Stimulated activated CD8-positive, alpha-beta memory T cell treated with anti-CD3 and anti-CD28 coated beads, Interleukin-15, amount 100 ng/mL, for 48 hours (primary cell): Measurements from ENCODE around the gene BLOC1S6.
"Not testable (repeated sequence)": the region's sequence is repeated elsewhere in the genome, so short reads cannot be mapped to it uniquely, and the experiment has no call there.

Experiments used
- DNase-seq, 2 donors: peaks; one replicate each; pipeline ENCODE4 v3.0.0-alpha.2; 2020; ENCODE audit warnings: low read depth in 2 of 2

Gene BLOC1S6

DNA sequence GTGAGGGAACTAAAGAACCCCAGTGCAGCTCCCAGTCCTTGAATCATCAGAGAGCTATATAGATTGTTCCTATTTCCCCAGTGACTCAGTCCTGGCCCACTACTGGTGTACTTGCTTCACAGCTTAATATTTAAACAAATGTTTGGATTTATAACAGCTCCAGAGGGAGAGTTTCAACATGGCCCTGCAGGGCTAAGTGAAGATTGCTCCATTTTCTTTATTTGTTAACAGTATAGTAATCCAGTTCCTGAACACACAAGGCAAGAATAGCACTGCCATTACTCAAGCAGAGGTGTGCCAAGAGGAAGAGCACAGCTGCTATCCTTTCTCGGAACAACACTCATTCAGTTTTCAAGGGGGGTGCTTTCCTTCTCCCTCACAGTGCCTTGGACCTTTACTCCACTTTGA, 54.2 kb downstream of the BLOC1S6 start:
- DNase-seq, result no peak

DNA sequence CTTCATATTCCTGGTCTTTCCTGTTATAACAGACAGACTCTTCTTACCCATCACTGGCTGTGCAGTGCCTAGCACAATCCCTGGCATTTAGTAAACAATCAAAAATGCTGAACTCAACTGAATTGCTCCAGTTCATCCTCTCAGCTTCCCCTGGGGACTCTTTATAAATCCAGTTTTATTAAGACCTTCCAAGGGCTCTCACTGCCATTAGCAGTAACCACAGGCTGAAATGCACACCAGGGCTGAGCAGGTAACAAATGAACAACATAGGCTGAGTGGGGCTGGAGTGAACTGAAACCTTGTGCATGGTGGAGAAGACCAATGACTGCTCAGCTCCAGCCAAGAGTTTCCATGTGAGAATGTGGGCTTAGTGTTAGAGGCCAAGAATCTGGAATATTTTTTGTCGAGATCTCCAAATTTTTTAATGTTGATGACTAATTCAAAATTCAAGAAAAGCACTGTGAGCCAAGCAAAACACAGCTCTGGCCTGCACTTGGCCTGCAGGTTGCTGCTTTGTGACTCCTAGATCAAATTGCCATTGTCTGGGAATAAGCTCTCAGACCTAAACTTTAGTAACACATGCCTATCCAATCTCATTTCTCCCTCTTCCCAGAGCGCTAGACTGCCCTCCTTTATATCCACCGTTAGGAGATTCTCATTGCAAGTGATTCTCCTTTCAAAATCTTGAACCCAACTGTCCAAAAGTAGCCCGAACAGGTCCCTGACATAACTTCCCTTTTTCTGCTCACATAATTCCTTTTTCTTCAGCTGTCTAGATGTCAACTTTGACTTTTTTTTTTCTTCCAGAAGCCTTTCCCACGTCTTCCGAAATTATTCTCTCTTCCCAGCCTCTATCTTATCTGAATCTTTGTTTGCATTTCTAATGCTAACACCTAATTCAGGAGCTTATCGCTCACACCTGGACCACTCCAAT, 55.1 kb downstream of the BLOC1S6 start:
- DNase-seq, result no peak

DNA sequence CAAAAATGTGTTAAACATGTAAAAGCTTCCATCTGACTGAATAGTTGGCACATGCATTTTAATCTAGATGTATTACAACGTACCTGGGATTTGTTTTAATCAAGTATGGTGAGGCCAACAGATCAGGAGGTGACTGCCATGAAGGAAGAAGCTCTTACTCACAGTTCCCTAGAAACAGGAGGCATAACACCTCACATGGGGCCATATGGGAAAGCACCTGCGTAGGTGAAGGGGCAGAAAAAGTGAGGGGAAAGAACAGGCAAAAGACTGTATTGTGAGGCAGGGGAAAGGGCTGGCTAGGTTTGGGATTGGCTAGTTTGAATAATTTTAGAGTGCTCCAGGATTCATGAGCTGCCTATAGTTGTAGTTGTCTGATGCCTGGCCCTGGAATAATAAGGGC, 57.3 kb downstream of the BLOC1S6 start:
- no peak for DNase-seq

DNA sequence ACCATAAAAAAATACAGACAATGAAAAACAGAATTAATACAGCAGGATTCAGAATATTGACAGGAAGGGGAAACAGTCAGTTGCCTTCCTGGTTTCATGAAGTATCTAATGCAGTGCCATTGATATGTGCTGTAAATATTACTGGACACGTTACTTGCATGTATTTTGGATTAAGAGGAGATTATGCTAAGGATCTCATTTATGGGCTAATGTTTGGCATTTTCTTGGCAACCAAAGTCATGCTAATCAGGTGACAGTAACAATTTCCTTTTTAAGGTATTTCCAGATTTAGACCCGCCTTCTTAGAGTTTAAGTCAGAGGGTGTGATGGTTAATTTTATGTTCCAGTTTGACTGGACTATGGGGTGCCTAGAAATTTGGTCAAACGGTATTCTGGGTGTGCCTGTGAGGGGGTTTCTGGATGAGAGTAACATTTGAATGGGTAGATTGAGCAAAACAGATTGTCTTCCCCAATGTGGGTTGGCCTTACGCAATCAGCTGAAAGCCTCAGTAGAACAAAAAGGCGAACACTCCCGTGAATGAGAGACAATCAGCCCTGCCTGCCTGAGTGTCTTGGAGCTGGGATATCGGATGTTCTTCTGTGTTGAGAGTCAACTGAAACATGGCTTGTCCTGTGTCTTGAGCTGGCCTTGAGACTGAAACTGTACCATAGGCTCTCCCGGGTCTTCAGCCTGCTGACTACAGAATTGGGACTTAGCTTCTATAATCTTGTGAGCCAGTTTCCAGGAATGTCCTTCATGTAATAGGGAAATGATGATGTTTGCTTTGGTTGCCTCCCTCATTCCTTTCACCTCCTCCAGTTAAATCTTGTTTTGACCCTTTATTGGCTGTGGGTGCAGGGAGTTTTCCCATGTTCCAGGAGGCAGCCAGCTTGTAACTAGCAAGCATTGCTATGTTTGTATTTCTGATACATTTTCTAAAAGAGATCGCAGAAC, 58.1 kb downstream of the BLOC1S6 start:
- no peak for DNase-seq

DNA sequence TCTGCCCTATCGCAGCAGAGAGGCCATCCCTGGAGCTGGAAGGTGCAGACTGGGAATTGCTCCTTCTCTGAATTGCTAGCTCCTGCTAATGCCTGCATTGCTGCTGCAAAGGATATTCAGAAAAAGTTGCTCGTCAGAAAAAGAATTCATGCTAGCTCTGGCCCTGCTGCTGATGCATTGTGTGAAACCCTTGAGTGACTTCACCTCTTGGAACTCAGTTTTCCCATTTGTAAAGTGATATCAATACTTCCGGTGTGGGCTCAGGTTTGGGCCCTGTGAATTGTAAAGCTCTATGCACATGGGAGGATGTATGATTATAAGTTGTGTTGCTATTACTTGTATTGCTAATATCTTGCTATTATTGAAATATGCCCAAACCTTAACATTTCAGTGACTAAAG, 59.0 kb downstream of the BLOC1S6 start:
- no peak for DNase-seq

DNA sequence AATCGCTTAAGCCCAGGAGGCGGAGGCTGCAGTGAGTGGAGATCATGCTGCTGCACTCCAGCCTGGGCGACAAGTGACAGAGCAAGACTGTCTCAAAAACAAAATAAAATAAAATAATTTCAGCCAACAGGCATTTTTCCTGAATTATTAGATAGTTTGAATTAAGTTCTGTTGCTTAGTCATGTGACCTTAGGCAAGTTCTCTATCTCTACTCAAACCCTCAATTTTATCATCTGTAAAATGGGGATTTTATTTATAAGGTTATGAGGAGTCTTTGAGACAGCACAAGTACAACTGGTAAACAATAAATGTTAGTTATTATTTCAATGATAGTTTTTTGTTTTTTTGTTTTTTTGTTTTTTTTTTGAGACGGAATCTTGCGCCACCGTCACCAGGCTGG, 60.6 kb downstream of the BLOC1S6 start:
- DNase-seq, result no peak

DNA sequence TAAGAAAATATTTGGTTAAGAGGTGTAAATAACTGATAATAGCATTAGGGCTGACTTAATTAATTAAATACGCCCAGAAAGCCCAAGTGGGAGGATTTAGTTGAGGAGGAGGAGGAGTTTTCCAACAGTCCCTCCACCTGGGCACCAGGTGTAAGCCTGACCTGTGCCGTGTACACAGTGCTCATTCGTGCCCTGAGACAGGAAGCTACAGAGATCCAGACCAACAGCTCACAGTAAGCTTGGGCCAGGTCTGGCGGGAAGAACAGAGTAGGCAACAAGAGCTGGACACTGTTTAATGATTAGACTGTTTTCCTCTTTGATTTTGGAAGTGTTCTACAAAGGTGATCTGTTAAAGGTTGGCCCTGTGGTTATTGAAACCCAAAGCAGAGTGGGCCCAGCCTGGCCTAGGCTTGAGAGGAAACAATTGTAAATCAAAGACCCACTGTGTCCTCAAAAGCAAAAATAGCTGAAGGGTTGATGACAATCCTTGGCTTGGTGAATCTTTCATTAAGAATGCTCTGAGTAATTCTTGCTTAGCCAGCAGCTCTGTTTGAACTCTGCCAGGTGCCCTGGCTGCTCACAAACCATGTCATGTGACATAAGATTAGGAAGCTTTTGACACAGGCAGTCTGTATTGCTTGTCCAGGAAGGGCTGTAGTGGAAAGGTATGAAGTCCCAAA, 61.5 kb downstream of the BLOC1S6 start:
- no peak for DNase-seq

DNA sequence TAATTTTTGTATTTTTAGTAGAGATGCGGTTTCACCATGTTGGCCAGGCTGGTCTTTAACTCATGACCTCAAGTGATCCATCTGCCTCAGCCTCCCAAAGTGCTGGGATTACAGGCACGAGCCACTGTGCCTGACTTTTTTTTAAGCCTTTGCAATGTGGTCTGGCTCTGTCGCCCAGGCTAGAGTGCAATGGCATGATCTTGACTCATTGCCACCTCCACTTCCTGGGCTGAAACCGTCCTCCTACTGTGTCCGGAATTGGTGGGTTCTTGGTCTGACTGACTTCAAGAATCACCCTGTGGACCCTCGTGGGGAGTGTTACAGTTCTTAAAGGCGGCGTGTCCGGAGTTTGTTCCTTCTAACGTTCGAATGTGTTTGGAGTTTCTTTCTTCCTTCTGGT, 62.8 kb downstream of the BLOC1S6 start:
- not testable (repeated sequence) for DNase-seq

DNA sequence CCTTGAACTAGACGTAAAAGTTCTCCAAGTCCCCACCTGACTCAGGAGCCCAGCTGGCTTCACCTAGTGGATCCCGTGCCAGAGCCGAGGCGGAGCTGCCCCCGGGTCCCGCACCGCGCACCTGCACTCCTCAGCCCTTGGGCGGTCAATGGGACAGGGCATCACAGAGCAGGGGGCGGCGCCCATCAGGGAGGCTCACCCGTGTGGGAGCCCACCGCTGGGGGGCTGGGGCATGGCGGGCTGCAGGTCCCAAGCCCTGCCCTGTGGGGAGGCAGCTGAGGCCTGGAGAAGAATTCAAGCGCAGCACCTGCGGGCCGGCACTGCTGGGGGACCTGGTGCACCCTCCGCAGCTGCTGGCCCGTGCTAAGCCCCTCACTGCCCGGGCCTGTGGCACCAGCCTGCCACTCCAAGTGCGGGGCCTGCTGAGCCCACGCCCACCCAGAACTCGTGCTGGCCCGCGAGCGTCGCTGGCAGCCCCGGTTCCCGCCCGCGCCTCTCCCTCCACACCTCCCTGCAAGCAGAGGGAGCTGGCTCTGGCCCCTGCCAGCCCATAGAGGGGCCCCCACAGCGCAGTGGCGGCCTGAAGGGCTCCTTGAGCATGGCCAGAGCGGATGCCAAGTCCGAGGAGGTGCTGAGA, 63.8 kb downstream of the BLOC1S6 start:
- no peak for DNase-seq

DNA sequence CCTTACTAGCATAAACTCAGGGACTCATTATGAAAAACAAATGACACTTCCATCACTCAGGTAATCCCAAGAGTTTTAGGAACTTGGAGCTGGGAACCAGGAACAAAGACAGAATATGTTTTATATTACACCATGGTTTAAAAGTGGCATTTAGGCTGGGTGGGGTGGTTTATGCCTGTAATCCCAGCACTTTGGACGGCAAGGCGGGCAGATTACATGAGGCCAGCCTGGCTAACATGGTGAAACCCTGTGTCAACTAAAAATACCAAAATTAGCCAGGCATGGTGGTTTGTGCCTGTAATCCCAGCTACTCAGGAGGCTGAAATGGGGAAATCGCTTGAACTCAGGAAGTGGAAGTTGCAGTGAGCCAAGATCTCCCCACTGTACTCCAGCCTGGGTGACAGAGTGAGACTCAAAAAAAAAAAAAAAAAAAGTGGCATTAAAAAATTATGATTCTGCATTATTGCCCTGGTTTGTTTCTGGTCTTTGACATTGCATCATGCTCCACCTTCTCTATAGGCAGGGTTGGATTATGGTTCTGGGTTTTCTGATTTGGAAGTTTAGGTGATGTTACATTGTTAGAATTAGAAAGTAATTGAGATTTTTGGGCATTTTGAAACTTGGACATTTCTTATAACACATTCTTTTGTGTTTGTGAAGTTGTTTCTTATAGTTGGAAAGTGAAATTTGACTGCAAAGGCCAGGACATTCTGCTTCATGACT, 66.7 kb downstream of the BLOC1S6 start:
- no peak for DNase-seq

DNA sequence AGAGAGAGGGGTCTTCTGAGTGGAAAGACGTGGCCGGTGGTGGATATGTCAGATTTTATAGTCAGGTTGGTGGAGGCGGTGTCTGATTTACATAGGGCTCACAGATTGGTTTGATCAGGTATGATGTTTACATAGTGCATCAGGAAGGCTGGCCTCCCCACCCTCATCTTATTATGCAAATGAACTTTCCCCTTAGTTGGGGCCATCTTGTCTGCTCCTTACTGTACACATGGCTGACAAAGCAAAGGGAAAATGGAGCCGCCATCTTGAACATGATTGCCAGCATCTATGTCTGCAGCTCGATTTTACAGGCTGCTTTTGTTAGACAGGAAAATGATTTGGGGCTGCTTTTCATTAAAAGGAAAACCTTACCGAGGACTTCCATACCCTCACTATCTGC, 67.6 kb downstream of the BLOC1S6 start:
- no peak for DNase-seq

DNA sequence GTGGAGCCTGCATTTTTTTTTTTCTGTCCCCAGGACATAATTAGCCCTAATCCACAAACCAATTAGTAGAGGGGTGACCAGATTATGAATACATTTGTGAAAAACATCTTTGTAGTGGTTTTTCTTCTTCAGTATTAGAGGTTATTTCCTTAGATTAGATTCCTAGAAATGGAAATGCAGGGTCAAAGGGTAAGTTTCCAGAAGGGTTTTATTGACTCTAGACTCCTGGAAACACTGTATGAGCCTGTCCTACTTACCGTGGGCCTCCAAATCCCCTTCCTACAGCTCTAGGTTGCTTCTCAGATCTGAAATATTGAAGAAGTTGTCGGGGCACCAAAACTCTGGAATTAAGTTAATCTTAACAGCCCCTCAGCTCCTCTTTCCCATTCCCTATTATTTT, 70.1 kb downstream of the BLOC1S6 start:
- DNase-seq, result no peak

DNA sequence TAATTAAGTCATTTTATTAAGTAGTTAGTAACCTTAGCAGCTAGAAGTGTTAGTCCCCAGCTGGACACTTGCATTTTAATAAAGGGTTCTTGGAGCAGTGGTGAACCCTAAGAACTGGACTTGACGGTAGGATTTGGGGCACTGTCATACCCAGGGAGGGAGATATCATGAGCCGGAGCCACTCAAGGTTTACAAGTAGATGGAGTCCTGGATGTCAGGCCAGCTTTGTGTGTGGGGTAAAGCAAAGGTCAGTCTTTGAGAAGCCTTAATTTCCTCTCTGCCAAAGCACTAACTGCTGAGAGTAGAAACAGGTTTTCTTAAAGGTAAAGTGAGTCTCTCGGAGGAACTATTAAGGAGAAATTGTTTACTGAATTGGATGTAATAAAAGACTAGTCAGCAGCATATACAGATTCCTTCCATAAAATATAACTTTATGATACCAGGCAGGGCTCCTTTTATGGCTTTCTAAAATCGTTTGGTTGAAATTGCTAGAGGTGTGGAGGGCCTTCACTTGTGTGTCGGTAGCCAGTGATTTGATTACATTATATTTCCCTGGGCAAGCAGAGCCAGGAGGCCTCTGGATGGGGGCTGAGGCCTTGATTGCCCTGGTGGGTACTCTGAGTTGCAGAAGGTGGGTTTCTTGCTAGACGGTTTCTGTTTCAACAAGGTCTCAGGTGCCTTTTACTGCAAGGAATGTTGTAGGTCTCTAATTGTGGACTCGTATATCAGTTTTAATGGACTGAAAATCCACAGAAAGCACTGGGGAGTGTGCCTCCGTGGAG, 70.8 kb downstream of the BLOC1S6 start:
- DNase-seq, result no peak
